GM19372 (cell line): Measurements from ENCODE around the gene ADD1.

Experiments used
- ATAC-seq: cut with Tn5 transposase; IDR thresholded peaks from one replicate; pipeline ENCODE4 v1.9.1; 2021; ENCODE audit warnings: mild to moderate bottlenecking, low read depth, moderate library complexity; ENCODE audit not compliant: unreplicated experiment

The ADD1 gene

DNA sequence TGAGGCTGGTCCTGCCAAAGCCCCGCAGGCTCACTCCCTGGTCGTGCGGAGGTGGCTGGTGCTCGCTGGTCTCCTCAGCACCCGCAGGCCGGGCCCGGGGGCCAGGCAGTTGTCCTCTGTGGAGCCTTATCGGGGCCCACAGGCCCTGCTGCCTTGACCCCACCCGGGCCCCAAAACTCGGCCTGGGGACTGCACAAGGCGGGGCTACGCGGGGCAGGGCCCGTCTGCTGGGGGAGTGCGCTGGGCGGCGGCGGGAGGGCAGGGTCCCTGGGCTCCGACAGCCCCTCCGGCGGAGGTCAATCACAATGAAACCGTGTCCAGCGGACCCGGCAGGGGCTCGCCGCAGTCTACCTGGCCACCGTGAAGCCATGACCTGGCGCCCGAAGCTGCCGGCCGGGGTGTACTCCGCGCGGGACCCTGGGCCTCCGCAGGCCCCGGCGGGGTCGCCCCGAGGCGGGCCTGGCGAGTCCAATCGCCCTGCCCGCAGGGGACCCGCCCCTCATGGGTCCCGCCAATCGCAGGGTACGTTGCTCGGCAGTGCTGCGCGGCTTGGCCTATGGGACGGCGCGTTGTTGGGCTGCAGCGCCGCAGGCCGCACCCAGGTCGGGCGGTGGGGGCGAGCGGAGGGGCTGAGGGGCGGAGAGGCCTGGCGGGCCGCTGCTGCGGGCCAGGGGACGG is at the start of gene ADD1:
TSS of gene ADD1 (plus strand) at position 582 of the 678 bp plus-strand sequence. CDS start 32,072 bp downstream, outside the sequence.
- peak; percentile 91 for ATAC-seq

GRCh38 chr4:2794486-2795299 is 49.0 kb upstream of the ADD1 start:
- ATAC-seq, result no peak

GRCh38 chr4:2795300-2795892 is 48.2 kb upstream of the ADD1 start:
- no peak for ATAC-seq

- ATAC-seq, result no peak
These were observed 47.5 kb upstream of the ADD1 start for GRCh38 chr4:2795893-2796848.

- ATAC-seq, result no peak
These were observed 46.6 kb upstream of the ADD1 start for GRCh38 chr4:2796849-2797544.

DNA sequence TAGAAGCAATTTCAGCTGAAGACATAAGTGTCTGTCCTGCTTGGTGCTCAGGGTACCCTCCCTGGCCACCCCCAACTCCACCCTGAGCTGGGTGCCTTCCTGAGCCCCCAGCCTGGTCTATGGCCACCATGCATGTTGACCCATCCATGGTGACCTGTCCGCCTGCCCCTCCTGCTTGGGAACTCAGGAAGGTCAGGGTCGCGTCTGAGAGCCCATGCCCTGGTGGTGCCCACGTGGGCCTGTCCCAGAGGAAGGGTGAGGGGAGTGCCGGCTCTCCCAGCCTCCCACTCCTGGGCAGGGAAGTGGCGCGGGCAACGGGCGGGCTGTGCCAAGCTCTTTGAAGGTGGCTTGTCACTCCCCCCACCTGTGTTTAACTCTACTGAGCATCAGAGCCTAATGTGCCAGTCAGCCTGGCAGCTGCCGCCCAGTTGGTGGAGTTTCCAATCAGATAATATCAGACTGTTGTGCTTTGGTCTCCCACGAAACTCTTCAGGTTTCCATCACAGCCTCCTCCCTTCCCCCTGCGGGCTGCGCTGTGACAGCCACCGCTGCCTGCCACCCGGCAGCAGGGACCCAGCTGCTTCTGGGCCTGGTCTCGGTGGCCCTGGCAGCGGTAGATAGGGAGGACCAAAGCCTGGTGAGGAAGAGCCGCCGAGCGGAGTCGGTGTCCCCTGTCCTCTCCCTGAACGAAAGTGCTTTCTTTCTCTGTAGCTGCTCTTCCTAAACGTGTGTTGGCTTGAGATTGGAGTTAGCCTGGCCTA is 45.9 kb upstream of the ADD1 start:
- no peak for ATAC-seq

- ATAC-seq, result peak; percentile 42
These were observed 45.0 kb upstream of the ADD1 start for GRCh38 chr4:2798399-2799223.

DNA sequence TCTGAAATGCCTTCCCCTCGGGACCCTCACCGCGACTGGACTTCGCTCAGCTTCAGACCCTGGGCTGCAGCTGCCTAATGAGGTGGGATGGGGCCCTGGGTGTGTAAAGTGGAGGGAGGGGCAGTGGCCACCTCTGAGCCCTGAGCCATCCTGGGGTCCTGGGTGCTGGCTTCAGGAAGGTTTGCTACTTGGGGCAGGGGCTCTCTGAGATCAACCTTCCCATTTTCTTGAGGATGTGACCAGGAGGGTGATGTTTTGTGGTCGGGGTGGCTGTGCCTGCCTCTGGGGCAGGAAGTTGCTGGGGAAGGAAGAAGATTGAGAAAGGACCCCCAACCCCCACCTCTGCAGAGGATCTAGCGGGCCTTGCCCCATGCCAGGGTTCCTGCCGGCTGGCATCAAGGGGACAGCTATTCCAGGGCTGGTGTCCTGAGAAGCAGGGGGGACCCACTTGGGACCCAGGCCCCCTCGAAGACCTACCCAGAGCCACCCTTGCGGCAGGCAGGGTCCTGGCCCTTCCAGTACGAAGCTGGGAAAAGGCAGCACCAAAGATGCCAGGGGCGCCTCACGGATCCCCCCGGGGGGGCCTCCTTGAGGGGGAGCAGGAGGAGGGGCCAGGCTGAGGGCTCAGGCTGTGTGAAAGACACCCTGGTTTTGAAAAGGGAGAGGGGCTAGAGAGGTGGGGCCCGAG is 44.3 kb upstream of the ADD1 start:
- ATAC-seq, result no peak

DNA sequence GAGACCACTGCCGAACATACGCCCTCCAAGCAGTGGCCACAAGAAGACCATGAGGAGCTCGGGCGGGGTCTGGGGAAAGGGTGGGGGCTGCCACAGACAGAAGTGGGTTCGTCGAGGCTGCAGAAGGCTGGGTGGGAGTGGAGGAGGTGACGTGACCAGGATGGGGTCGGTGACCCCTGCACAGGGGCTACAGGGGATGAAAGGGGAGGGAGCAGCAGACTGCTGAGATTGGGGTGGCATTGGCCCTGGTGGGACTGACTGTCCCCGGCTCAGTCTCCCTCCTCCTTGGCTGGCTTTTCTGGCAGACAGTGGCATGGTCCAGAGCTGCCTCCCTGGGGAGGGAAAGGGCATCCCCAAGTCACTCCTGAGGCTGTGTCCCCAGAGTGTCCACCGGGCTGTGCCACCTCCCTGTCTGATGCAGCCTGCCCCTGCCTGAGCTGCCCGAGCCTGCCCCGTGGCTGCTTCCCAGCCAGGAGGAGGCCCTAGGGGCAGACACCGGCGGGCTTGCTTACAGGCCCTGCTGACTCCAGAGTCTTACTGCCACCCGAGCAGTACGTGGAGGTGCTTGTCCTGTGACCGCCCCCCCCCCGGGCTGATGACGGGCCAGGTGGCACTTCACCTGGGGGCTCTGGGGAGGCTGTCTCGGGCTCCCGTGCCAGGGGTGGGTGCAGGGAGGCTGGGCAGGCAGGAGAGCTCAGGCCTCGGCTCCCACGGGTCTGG is 43.5 kb upstream of the ADD1 start:
- no peak for ATAC-seq

DNA sequence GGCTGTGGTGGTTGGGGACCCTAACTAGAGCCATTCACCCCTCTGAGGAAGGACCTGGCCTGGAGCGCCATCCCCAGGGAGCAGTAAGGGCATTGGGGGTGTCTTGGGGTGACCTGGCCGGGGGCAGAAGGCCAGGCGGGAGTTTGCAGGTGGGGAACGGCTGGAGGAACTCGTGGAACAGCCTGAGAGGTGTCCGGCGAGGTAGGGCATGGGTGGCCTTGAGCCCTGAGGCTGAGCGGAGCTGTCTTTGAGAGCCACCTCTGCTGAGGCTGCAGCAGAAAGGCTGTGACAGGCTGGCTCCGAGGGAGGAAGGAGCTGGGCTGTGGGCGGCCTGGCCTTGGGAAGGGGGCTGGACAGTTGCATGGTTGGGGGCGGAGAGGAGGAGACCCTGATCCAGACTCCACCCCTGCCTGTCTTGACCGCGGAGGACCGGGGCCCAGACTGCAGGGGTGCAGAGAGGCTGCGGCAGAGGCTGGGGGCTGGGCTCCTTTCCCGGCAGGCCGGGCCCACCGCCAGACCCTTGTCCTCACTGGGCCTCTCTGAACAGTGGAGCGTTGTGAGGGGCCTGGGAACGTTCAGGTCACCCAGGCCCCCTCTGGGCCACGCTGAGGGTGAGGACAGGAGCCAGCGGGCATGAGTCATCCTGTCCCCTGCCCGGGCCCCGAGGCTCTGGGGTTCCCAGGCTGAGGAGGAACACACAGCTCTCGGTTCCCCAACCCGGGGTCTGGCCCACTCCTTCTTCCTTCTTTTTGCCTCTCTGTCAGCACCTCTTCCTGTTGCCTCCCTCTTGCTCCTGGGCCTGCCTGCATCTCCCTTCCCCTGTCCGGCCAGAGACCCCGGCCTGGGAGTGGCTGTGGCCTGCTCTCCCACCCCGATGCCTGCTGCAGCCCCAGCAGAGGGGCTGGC is 42.7 kb upstream of the ADD1 start:
- ATAC-seq, result no peak

DNA sequence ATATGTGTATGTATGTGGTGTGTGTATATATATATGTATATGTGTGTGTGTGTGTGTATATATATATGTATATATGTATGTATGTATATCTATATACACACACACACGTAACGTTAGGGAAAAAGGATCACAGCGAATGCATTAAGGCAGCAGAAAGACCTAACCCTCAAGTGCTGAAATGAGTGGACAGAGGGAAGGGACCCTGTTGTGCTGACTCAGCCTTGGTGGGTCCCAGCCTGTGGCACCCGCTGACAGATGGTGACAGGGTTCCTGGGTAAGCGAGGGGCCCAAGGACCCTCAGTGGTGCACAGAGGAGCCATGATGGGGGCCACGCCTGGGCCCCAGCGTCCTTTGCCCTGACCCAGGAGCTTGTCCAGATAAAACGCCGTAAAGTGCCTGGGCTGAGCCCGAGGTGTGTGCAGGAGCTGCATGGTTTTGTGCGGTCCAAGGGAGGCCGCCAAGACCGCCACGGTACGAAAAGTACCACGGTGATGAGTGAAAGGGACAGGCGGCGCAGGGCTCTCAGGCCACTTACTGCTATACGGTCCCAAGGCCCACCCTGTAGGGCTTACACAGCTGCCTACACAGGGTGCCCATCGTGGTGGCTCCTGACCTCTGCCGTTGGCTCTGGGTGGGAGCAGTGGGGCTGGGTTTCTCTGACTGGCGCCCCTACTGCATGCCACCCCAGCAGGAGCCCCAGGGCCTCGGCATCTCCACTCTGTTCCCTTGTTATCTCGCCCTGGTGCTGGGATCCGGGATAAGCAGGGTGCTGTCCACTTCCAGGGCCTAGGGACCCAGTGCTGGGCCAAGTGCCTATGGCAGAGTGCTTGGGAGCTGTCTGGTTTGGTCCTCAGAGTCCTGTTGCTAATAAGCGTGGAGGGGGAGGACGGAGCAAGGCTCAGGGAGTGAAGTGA is 40.8 kb upstream of the ADD1 start:
- ATAC-seq, result no peak

DNA sequence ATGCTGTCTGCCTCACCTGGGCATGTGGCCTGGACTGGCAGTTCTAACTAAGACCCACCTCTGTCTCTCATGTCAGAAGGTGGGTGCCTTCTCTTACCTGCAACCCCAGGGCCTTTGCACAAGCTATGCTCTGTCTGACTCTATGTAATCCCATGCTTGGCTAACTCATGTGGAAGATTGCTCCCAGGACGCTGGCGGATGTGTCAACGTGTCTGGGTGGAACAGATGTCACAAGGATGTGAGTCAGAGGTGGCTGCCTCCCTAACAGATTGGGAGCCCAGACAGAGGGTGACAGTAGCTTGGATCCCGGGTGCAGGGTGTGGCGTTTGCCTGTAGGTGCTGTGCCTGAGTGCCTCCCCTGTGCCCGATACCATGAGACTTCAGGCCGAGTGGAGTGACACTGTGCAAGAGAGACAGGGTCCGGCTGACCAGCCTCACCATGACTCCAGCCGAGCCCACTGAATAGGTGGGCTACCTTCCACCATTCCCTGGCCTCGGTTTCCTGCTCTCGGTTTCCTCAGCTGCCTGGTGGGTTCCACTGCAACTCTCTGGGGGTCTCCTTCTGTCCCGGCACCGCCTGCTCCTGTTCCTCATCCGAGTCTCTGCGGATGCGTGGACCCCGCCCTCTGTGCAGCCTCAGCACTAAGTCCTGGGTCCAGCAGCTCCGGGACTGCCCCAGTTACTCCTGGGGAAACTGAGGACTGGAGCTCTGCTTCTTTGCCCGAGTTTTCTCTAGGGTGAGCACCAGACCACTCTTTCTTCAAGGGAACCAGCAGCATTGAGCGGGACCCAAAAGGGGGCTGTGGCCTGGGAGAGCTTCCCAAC is 39.8 kb upstream of the ADD1 start:
- no peak for ATAC-seq

DNA sequence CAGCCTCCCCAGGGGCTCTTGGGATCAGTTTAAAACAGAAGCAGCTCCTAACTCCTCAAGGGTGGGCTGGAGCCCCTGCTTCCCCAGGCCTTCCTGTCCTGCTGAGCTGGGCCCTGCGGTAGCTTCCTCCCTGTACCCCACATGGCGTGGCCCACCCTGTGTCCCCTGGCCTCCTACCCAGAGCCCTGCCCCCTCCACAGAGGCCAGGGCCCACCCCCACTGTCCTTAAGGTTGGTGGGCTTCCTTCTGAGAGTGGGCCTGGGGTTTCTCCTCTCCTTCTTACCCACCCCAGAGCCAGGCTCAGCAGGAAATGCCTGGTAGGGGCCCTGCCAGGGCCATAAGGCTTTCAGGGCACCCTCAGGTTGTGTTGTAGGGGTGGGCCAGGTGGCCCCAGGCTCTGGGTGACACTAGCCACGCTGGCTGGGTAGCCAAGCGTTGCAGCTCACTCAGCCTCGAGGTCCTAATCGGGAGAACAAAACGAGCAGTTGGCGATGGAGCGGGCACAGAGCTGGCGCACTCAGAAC is 39.1 kb upstream of the ADD1 start:
- ATAC-seq, result no peak

- no peak for ATAC-seq
These were observed 38.6 kb upstream of the ADD1 start for GRCh38 chr4:2804973-2805501.
